ENCODE results near the gene NPAS1.

Gene NPAS1

DNA sequence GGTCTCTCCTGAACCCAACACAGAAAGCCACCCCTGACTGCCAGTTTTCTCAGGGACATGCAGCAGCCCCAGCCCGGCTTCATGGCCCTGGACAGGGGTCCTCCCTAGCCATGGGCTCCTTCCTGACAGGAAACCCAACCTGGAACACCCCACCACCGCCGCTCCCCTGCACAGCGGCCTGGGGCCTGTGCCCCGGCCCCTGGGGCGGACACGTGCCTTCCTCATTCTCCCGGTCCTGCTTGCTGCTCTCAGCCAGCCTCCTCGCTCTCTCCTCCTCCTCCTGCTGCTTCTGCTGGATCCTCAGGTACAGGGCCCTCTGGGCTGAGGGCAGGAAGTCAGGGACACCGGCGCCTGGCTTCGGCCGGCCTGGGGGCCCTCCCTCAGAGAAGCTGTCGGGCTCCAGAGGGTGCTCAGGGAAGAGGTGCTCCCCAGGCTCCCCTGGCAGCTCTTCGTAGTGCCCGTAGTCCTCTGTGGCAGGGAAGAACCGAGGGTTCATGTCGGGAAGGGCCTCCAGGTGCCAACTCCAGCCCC, 49.3 kb downstream of the NPAS1 start:
- DNase-seq (ENCODE audit: low spot score), result no peak
- TF ChIP-seq, protein P1, sequence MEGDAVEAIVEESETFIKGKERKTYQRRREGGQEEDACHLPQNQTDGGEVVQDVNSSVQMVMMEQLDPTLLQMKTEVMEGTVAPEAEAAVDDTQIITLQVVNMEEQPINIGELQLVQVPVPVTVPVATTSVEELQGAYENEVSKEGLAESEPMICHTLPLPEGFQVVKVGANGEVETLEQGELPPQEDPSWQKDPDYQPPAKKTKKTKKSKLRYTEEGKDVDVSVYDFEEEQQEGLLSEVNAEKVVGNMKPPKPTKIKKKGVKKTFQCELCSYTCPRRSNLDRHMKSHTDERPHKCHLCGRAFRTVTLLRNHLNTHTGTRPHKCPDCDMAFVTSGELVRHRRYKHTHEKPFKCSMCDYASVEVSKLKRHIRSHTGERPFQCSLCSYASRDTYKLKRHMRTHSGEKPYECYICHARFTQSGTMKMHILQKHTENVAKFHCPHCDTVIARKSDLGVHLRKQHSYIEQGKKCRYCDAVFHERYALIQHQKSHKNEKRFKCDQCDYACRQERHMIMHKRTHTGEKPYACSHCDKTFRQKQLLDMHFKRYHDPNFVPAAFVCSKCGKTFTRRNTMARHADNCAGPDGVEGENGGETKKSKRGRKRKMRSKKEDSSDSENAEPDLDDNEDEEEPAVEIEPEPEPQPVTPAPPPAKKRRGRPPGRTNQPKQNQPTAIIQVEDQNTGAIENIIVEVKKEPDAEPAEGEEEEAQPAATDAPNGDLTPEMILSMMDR (IDR thresholded peaks at IDR 0.05), result no peak
- Histone ChIP-seq H3K4me3 (no peak overlapping the region), H3K27ac (no peak overlapping the region)

DNA sequence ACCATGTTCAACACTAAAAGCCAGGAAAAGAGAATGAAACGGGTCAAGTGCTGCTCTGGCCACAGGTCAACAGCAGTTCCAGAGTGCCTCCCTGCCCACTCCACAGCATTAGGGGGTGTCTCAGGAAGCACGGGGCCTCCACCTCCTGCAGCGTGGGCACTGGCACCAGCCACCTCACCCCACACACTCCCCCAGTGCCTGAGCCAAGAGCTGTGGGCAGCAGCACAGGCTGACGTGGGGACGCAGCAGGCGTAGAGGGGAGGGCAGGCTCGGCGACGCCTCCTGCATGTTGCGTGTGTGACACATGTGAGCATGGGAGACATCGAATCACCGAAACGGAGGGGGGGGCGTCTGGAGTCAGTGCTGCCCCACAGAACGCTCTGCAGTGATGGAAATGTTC, 50.2 kb downstream of the NPAS1 start:
- TF ChIP-seq, protein P1 (IDR thresholded peaks at IDR 0.05), result no peak
- H3K4me3 ChIP-seq, result no peak overlapping the region
- DNase-seq (ENCODE audit: low spot score), result no peak
- no peak overlapping the region for H3K27ac ChIP-seq

DNA sequence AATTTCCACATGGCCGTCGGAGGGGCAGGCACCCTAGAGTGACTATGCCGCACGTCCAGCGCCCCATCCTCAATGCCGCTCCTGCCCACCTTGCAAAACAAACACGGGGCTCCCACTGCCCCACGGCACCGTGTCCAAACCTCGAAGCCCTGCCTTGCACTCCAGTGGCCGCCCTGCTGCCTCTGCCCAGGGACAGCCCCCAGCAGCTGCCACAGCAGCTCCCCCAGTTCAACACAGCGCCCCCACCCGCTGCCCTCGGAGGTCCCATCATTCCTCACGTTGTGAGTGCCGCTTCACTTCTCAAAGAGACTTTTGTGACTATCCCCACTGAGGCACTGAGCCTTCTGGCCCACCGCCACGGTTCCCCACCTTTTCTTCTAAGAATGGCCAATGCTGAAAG, 51.1 kb downstream of the NPAS1 start:
- TF ChIP-seq, protein P1 (IDR thresholded peaks at IDR 0.05), result no peak
- H3K4me3 ChIP-seq, result no peak overlapping the region
- DNase-seq (ENCODE audit: low spot score), result no peak
- H3K27ac ChIP-seq, result no peak overlapping the region

DNA sequence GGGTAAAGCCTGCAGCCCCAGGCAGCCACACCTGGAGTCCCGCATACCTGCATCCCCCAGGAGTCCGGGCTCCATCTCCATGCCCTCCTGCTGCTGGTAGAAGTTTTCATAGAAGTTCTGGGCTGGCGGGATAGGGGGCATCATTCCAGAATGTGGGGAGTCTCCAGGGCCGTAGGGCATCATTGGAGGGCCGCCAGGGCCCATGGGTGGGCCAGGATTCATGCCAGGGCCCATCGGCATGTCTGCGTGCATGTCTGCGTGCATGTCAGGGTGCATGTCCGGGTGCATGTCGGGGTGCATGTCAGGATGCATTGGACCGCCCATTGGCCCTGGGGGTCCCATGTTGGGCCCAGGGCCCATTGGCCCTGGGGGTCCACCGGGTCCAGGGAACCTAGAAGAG, 52.1 kb downstream of the NPAS1 start:
- TF ChIP-seq, protein P1 (IDR thresholded peaks at IDR 0.05), result no peak
- DNase-seq (ENCODE audit: low spot score), result no peak
- H3K27ac ChIP-seq, result no peak overlapping the region
- no peak overlapping the region for H3K4me3 ChIP-seq

DNA sequence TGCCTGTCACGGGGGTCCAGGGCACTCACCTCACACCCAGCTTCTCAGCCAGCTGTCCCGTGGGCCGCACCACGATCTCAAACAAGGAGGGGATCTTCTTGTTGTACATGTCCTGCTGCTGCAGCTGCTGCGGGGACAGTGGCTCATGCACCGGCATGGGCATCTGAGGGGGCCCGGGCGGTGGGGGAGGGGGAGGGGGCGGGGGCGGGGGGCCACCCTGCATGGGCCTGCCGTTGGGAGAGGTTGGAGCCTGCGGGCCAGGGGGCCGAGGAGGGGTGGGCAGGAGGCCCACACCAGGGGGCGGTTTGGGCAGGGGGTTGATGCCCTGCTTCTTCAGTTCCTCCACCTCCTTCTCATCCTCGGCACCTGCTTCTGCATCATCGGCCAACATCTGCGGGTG, 52.7 kb downstream of the NPAS1 start:
- DNase-seq (ENCODE audit: low spot score), result no peak
- H3K27ac ChIP-seq, result no peak overlapping the region
- TF ChIP-seq, protein P1 (IDR thresholded peaks at IDR 0.05), result no peak
- no peak overlapping the region for H3K4me3 ChIP-seq

DNA sequence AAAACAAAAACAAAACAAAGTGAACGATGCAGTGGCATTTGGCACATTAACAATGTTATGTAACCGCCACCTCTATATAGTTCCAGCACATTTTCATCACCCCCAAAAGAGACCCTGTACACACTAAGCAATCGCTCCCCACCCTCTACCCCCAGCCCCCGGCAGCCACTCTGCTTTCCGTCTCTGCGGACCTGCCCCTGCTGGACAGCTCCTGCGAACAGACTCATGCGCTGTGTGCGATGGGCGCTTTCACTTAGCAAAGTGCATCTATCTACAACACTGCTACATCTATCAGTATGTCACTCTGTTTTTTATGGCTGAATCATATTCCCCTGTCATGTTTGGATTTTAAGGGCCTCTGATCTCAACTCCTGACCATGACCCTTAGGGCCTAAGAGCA, 53.9 kb downstream of the NPAS1 start:
- H3K4me3 ChIP-seq, result no peak overlapping the region
- no peak for DNase-seq (ENCODE audit: low spot score)
- H3K27ac ChIP-seq, result no peak overlapping the region
- TF ChIP-seq, protein P1 (IDR thresholded peaks at IDR 0.05), result no peak

DNA sequence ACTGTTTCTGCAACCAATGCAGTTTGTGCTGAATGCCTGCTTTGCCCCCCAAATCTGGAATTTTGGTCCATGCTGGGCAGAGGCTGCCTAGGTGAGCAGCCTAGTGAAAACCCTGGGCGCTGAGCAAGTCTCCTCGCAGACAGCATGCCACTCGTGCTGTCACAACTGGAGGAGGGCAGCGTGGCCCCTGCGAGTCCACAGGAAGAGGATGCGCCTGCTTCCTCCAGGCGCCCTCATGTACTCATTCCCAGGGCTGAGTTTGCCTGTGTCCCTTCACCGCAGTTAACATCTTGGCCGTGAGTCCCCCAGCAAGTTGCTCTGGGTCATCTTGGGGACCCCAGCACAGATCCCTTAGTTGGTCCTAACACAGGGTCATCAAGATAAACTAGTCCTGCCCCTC, 55.0 kb downstream of the NPAS1 start:
- no peak overlapping the region for H3K27ac ChIP-seq
- no peak for DNase-seq (ENCODE audit: low spot score)
- TF ChIP-seq, protein P1 (IDR thresholded peaks at IDR 0.05), result no peak
- no peak overlapping the region for H3K4me3 ChIP-seq
